AG08396 (cell line): ENCODE measurements around the gene FAT1.
"Not testable (repeated sequence)": the region's sequence is repeated elsewhere in the genome, so short reads cannot be mapped to it uniquely, and the experiment has no call there.

ENCODE experiments used
- DNase-seq: peaks from one replicate; pipeline ENCODE4 v3.0.0; 2012; ENCODE audit warnings: low spot score, mixed read lengths

Gene FAT1, protein sequence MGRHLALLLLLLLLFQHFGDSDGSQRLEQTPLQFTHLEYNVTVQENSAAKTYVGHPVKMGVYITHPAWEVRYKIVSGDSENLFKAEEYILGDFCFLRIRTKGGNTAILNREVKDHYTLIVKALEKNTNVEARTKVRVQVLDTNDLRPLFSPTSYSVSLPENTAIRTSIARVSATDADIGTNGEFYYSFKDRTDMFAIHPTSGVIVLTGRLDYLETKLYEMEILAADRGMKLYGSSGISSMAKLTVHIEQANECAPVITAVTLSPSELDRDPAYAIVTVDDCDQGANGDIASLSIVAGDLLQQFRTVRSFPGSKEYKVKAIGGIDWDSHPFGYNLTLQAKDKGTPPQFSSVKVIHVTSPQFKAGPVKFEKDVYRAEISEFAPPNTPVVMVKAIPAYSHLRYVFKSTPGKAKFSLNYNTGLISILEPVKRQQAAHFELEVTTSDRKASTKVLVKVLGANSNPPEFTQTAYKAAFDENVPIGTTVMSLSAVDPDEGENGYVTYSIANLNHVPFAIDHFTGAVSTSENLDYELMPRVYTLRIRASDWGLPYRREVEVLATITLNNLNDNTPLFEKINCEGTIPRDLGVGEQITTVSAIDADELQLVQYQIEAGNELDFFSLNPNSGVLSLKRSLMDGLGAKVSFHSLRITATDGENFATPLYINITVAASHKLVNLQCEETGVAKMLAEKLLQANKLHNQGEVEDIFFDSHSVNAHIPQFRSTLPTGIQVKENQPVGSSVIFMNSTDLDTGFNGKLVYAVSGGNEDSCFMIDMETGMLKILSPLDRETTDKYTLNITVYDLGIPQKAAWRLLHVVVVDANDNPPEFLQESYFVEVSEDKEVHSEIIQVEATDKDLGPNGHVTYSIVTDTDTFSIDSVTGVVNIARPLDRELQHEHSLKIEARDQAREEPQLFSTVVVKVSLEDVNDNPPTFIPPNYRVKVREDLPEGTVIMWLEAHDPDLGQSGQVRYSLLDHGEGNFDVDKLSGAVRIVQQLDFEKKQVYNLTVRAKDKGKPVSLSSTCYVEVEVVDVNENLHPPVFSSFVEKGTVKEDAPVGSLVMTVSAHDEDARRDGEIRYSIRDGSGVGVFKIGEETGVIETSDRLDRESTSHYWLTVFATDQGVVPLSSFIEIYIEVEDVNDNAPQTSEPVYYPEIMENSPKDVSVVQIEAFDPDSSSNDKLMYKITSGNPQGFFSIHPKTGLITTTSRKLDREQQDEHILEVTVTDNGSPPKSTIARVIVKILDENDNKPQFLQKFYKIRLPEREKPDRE (N-terminal part only)

DNA sequence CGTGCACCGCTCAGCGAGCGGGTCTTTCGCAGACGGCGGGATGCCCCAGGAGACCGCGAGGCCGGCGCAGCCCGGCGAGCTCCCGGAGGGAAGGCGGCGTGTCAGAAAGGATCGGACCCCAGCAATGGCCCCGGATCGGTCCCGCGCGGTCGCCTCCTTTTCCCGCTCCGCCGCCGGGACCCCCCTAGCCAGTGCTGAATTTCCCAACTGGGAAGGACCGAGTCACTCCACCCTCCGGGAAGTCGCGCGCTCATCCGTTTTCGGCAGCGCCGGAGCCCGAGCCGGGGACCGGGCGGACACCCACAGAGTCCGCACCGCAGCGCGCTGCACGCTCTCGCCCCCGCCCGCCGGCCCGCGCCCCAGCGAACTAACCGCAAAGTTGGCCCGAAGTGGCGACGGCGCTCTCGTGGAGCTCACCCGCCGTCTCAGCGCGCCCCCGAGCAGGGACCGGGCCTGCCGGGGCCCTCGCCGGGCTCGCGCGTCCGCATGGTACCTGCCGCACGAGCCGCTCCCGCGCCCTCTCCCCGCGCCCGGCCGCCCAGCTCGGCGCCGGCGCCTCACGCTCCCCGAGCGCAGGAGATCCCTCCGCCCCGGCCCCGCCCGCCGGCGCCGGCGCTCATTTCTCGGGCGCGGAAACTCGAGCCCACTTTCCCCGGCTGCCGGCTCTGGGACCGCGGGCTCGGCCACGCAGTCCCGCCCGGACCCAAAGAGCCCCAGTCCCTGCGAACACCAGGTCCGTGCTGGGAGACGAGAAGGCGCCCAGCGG is at the start of gene FAT1:
TSS of gene FAT1 (minus strand) at position 565 of the 766 bp plus-strand sequence. CDS start 14,029 bp downstream, outside the sequence.
- peak; percentile 85 for DNase-seq

DNA sequence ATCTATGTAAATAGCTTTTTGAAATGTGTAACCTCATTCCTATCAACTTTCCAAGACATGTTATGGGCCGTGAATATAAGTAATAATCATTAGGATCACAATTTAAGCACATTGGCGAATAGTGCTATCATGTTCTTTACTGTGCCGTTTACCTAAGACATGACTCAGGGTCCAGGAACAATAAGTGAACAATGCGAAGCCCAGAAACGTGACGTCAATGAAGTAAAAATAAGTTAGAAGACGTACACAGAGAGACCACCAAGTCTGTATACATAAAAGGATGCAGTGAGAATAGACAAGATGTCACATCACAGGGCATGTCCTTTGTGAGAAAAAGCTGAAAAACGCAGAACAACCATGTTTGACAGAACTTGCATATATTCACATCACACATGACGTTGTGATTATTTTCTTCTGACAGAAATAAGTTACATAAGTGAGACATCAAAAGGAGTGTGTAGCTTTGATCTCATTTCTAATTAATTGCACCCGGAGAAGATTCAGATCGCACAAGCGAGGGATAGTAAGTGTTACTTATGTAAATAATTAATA is 49.4 kb upstream of the FAT1 start:
- DNase-seq, result no peak

DNA sequence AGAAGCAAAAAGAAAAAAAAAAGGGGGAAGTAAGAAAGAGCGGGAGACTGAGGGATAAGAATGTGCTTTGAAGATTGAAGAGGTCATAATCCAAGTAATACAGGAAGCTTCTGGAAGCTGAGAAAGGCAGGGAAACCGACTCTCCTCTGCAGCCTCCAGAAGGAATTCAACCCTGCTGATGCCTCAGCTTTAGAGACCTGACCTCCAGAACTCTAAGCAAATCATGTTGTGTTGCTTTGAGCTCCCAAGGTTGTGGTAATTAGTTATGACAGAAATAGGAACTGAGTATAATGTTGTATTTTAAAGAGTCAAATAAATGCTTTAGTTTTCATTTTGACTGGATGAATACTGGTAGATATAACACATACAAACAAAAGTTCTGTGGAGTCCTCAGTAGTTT is 48.0 kb upstream of the FAT1 start:
- DNase-seq, result no peak

DNA sequence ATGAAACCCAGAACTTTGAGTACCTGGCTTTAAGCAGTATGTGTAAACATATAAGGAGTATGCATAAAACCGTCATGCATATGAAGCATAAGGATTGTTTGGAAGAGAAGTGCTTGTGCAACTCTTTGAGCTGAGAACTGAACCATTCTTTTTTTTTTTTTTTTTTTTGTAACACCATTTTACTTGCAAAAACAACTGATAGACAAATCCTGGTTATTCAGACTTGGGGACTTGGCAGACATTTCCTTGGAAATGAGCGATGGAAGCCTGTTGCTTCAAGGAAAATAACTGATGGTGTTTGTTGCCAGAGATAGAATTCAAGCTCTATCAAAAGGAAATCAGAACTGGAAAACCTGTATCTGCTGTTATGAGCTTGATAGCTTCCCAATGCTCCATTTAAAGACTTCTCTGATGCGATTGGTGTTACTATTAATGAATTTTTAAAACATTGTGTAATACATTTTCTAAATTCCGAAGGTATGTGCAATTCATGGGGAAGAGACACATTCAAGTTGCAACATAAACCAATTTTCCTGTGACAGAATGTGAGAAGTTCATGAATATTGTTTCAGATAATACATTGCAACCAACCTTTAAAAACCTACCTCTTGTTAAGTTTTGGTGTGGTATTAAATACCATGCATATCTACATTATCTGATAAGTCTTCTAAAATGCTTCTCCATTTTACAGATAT is 47.0 kb upstream of the FAT1 start:
- DNase-seq, result peak; percentile 27

DNA sequence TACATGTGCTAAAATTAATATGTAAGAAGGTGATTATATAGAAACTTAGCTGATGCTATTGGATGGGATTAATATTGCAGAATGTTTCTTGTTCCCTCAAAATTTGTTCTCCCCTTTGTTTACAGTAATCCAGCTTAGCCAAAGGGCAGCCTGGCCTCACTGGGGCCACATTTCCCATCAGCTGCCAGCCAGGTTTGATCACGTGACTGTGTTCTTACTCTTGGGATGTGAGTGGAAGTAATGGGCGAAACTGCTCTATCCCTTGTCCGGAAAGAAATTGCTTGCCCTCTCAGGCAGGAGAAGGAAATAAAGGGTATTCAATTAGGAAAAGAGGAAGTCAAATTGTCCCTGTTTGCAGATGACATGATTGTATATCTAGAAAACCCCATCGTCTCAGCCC is 44.1 kb upstream of the FAT1 start:
- no peak for DNase-seq

DNA sequence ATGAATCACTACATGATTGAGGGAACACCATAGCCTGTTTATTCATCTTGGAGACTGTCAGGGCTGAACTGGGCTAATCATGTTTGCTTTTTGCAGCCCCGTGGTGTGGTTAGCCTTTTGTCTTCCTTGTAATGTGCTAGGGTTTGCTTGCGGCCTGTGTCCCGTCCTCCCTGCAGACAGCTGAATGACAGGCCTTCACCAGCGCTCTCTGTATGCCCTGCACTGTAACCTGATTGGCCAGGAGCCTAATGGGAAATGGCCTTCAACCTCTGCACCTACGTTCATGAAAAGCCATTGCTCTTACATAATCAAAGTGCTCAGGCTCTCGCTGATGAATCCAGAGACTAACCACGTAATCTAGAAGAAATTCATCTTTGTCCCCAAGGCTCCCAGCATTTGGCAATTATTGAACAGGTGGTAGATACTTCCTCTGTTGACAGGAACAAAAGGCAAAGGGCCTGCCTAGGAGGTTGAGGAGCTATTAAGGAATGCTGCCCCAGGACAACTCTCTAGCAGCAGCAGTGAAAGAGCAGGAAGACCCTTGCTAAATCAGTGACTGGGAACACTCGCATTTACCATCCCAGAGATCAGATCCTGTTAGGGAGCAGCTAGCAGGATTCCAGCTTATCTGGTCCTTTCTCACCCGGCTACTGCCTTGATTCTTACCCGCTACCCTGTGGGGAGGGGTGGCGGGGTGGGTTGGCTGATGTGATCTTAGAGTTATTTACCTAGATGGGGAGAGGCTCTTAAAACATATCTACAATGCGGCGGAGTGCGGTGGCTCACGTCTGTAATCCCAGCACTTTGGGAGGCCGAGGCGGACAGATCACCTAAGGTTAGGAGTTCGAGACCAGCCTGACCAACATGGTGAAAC is 42.3 kb upstream of the FAT1 start:
- no peak for DNase-seq

GRCh38 chr4:186765138-186765537 is 41.5 kb upstream of the FAT1 start:
- peak; percentile 61 for DNase-seq

DNA sequence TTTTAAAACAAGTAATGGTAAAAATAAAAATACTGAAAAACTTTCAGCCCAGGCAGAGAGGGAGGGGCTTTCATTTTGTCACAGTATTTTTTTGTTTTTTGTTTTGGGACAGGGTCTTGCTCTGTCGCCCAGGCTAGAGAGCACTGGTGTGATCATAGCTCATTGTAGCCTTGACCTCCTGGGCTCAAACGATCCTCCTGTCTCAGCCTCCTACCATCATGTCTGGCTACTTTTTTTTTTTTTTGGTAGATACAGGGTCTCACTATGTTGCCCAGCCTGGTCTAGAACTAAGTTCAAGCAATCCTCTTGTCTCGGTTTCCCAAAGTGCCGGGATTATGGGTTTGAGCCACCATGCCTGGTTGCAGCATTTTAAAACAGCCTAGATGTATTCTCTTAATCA is 40.8 kb upstream of the FAT1 start:
- no peak for DNase-seq

- no peak for DNase-seq
These were observed 39.2 kb upstream of the FAT1 start for GRCh38 chr4:186762865-186763264.

- no peak for DNase-seq
These were observed 38.7 kb upstream of the FAT1 start for GRCh38 chr4:186762361-186762760.

- not testable (repeated sequence) for DNase-seq
These were observed 38.3 kb upstream of the FAT1 start for GRCh38 chr4:186761956-186762355.

DNA sequence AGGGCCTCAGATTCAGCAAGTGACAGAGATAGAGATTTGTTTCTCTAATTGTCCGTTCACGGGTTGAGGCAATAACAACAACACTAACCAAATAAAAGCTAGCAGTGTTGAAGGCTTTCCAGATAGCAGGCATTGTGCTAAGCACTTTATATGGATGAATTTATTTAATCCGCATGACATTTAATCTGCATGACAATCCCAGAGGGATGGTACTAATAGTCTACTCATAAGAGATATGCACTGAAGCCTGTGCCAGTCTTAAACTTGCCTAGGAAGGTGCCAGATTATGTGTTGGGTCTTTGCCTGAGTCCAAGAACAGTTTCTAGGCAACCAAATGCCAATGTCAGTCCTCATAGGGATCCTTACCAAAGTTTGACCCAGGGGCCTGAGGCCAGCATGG is 37.7 kb upstream of the FAT1 start:
- no peak for DNase-seq

DNA sequence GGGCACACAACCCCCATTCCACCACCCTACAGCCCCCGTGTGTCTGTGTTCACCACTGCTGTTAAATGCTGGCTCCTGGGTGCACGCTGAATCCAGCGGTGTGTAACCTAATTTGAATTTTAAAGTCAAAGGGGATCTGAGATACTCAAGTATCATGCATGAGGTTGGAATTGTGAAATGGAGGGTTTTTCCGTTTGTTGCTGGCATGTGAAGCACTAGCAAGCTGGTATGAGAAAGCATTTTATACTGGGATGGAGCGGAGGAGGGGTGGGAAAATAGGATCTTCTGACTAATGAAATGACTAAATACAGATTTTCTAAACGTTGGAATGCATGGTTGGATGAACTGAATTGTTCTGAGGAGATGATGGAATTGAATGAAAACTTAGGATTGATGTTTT is 36.9 kb upstream of the FAT1 start:
- DNase-seq, result peak; percentile 52

DNA sequence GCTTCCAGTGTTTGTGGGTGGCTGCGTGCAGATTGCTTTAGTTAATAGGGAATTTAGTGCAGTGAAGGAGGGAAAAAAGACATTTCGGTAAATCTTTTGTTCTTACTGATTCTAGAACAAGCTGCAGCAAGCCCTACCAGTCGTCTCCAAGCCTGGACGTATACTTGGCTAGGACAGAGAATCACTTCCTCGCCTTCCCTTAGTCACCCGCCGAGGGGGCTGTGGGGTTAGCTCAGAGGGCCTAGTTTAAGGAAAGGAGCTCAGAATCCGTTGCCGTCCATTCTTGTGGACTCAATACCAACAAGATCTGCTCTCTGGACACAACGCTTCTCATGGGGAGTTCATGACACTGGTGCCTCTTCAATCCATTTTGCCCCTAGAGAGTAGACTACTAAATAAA is 36.3 kb upstream of the FAT1 start:
- no peak for DNase-seq

- no peak for DNase-seq
These were observed 35.5 kb upstream of the FAT1 start for GRCh38 chr4:186758929-186759682.

- no peak for DNase-seq
These were observed 34.2 kb upstream of the FAT1 start for GRCh38 chr4:186757696-186758355.

- DNase-seq, result not testable (repeated sequence)
These were observed 32.9 kb upstream of the FAT1 start for GRCh38 chr4:186756550-186756949.
